HTERT RPE-1 (cell line): ENCODE results near the gene ATG10.
"Not testable (repeated sequence)": the region's sequence is repeated elsewhere in the genome, so short reads cannot be mapped to it uniquely, and the experiment has no call there.

Experiments
- in situ Hi-C: fragments of 300-500 bp; cut with MboI; formaldehyde crosslinking; loops from 4 replicates; pipeline ENCODE4 v1.14.3; 2020; ENCODE audit warnings: low sequenced_read_pairs

Gene ATG10

DNA sequence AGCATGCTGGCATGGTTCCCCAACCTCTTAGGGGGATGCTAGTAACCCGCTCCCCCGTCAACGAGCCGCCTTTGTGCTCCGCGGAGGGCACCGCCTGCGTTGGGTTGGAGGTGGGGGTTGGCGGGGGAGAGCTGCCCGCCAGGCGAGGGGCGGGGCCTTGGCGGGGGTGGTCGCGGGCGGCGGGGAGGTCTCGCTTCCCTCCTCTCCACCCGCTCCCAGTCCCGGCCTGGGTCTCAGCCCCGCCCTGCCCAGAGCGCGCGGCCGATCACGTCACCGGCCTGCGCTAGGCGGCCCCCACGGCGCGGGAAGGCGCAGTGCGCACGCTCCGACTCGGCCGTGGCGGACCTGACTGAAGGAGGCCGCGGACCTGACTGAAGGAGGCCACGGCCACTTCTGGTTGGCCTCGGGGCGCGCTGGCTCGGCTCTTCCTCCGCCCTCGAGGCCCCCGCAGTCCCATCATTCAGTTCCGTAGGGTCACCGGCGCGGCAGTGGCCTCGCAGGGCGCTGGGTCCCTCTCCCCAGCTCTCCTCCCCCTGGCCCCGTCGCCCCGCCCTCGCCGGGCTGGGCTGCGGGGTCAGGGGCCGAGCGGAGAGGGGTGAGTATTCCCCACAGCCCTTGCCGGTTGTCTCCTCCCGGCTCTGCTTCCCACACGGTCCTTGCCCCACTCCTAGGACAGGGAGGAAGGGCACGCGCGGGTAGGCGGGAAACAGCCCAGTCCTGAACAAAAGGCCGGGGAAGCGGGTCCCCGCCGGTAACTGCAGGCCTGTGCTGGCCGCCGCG is at the start of gene ATG10:
Gene ATG10, plus strand, starts transcription at position 312 of the 780 bp plus-strand sequence. CDS start 15,548 bp downstream, outside the sequence.
- in situ Hi-C loops = no loop called here

DNA sequence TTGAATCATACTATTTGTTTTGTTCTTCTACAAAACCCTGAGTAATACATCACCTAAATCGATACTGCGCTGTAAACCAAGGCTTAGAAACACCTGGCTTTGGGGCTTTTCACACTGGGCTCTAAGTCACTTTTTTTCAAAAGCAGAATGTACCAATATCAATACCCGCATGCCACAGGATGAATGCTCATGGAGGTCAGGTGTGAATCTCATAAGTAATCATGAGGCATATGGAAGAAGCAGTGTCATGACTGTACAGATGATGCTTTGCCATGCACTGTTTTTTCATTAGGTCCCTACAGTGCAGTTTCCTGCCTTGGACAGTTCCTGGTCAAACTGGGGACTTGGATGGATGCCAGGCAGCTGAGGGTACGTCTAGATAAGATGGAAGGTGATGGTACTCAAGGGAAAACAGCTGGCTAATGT is 49.0 kb upstream of the ATG10 start:
- in situ Hi-C loops = no loop called here

DNA sequence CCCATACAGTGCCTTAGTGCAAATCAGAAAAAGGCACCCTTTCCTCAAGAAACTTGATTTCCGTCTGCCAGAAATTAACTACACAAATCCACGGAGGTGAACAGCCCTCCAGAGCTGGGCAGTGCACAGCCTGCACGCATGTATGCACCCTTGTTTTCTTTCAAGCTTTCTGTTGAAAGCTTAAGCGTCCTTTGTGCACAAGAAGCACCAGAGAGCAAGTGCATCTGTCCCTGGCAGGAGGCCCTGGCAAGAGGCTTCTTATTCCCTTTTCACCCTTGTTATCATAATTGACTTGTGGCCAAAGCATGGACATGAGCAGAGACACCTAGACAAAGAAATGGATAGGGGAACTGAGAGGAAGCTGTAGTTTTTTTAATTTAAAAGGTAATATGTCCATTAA is 47.4 kb upstream of the ATG10 start:
- in situ Hi-C loops = no loop called here

DNA sequence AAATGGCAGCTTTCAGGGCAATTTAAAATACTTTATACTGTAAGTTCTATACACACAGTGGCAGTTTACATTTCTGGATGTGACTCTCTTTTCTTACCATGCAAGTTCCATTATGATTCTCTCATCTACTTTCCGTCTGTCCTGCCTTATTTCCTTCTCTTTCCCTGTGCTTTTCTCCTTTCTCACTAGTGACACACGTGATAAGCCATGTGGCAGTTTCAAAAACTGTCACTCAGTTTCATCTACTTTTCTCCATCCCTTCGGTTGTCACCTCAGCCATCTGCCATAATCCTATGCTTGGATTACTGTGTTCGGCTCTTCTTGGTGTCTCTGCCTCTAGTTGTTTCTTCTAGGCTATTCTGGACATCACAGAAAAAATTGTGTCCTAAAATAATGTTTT is 46.8 kb upstream of the ATG10 start:
- in situ Hi-C loops = no loop called here

DNA sequence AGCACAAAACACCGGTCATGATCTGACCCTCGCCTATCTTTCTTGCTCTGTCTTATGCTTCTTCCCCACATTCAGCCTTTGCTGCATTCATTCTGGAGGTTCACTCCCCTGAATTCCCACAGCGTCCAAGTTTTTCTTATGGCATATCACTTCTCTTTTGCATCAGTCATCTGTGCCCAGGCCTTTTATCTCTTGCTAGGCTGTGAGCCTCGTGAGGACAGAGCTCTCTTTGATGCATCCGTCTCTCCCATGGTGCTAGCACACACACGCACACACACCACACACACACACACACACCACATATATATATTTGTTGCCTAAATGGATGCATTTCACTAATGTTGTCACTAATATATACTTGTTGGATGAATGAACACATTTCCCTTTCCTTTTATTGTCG is 45.8 kb upstream of the ATG10 start:
- in situ Hi-C loops = no loop called here

DNA sequence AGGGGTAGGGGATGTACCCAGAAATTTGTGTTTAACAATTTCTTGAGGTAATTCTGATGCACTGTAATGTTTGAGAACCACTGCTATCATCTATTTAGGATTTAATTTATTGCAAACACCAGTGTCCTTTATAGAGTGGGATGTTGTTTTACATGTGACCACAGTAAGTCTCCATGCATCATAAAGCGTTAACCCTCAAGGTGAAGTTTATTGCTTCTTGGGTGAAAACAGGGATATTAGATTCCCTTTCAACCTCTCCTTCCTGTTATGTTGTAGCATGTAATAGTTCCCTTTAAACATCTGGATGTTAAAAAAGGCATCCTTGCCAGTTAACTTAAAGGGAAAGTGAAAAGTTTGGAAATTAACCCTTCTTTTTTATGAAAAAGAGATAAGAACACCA is 35.8 kb upstream of the ATG10 start:
- in situ Hi-C loops = no loop called here

DNA sequence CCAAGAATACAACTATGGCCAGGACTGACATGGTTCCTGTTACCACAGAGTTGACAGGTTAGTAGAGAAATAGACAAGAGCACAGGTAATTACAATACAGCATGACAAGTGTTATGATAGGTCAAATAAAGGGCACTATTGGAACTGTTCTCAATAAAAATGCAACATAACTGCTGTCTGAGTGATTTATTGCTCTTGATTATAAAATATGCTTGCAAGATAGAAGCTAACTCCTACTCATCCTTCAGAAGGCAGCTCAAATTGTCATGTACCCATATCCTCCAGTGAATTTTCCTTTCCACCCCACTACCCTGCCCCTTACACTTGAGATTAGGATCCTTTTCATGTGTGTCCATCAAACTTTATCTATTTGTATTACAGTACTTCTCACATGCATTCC is 35.1 kb upstream of the ATG10 start:
- in situ Hi-C loops = no loop called here

DNA sequence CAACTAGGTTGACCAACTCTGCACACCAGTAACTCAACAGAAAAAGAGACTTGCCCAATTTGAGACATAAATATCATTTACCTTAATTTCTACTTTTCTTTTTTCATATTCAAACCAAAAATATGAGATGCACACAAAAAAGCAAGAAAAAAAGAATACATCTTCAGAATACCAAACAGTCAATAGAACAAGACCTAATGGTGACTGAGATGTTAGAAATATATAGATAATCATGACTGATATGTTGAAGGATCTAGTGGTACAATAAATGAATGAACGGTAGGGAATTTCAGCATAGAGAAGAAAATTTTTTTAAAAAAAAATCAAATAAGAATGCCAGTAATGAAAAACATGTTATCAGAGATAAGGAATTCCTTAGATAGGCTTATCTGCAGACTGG is 29.1 kb upstream of the ATG10 start:
- in situ Hi-C loops = no loop called here

DNA sequence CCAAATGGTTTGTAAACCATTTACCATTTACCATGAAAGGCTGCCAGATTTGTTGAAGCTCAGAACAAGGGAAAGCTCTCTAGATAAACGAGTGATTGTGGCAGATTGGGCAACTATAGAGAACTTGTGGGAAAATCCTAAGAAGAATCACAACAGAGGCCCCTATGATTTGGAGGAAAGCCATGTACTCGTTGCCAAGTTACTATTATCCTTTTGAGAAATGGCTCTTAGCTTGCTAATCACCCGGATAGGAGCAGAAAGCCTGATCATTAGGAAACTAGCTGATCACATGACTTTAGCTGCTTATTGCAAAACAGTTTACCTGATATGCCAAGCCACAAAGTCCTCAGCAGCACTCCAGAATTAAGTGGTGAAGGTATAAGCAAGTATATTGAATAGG is 23.5 kb upstream of the ATG10 start:
- in situ Hi-C loops = no loop called here

DNA sequence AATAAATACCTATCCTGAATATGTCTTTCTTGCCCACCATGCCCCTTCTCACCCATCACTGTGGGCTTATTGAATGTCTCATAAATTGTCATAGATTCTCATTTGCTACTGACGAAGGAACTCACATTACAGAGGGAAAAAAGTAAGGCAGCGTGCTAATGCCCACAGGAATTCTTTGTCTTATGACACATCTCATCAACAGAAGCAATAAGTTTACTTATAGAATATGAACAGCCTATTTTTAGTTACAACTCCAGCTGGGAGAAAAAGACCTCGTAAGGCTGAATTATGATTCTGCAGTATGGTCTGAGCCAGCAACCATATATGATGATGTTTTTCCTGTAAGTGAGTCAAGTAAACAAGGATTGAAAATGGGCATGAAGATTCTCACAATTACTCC is 22.4 kb upstream of the ATG10 start:
- in situ Hi-C loops = no loop called here

DNA sequence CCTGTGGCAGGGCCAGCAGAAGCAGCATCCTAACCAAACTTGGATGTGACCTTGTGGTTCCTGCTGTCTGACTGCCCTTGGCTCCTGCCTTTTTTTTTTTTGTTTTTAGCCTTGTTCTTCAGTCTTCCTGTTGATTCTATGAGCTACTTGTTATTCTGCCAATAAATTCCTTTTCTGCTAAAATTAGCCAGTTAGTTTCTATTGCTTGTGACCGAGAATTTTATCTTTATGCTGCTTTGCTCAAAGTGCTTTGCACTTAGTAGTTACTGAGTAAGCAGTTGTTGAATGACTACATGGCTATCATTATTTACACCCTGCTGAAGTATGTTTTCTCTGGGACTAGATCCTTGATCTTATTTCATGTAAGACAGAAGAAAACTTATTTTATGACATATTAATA is 20.8 kb upstream of the ATG10 start:
- in situ Hi-C loops = no loop called here

DNA sequence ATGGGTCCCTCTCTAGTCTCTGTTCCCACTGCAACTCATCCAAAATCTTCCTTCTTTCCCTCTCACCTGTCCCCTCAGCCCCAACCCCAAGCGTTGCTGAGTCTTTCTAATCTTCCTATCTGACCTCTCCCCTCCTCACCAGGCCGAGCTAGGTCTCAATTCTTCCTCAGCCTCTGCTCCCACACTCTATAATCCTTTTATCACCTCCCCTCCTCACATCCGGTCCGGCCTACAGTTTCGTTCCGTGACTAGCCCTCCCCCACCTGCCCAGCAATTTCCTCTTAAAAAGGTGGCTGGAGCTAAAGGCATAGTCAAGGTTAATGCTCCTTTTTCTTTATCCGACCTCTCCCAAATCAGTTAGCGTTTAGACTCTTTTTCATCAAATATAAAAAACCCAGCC is 17.0 kb upstream of the ATG10 start:
- in situ Hi-C loops = not testable (repeated sequence)

DNA sequence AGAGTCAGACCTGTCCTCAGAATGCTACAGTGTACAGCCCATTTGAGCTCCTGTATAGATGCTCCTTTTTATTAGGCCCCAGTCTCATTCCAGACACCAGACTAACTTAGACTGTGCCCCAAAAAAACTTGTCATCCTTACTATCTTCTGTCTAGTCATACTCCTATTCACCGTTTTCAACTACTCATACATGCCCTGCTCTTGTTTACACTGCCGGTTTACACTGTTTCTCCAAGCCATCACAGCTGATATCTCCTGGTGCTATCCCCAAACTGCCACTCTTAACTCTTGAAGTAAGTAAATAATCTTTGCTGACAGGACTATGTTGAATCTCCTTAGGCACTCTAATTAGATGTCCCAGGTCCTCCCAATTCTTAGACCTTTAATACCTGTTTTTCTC is 13.7 kb upstream of the ATG10 start:
- in situ Hi-C loops = not testable (repeated sequence)

DNA sequence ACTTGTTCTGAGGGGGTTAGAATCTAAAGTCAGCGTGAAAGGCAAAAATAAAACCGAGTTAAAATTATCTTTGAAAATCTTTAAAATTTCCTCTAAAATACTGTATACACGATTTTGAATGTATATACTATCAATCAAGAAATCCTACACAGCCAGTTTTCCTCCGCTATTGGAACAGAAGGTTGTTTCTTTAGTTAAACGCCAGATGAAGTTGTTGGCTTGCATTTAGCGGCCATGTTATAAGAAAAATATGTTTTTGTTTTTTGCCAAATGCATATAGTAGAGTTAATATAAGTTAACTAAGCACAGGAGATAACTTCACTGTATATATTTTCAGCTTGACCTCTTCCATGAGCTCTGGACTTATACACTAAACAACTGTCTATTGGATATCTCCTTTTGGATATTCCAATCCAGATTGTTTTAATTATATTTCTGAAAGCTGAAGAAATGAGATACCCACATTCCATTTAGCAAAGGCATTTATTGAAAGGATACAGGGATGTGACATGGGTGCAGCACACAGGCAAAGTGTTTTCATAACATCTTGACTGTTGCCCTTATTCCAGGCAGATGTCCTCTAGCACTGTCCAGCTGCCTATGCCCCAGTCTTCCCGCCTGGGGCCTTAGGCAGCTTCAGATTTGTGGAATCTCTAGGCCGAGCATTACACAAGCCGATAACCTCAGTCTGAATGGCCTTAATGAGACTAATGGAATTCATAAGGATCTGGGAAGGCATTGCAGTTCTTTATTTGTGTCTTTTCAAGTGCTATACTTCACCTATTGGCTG is 10.0 kb upstream of the ATG10 start:
- in situ Hi-C loops = no loop called here

DNA sequence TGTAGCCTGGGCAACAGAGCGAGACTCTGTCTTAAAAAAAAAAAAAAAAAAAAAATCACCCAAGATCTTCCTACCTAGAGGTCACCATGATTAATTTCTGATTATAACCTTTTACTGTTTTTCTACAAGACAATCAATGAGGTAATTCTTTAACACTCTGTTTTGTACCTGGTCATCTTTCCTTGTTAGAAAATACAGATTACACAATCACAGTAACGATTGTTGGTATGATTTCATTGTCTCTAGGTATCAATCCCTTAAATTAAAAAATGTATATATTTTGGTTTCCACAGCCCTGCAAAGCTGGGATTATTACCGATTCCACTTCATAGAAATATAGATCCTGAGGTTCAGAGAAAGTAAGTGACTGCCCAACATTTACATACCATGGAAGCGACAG is 8.3 kb upstream of the ATG10 start:
- in situ Hi-C loops = no loop called here

DNA sequence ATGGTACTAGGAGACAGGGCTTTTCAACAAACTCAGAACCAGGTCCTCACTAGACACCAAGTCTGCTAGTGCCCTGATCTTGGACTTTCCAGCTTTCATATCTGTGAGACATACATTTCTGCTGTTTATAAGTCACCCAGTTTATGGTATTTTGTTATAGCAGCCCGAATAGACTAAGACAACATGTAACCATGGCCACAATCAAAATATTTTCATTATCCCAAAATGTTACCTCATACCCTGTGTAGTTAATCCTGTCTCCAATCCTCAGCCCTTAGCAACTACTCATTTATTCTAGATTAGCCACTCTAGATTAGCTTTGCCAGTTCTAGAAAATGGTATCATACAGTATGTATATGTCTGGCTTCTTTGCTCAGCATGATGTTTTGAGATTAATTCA is 6.3 kb upstream of the ATG10 start:
- in situ Hi-C loops = no loop called here

DNA sequence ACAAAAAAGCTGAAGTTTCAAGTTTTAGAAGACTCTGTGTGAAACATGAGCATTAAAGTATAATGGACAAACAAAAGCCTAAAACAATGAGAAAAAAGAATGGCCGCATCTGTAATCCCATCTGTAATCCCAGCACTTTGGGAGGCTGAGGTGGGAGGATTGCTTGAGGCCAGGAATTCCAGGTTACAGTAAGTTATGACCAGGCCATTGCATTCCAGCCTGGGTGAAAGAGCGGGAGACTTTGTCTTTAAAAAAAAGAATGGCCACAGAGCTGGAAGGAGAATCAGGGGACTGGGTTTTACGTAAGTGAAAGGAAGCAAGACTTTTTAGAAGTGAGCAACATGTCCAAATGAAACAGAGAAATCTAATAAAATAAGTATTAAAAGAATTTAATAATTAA is 2.6 kb upstream of the ATG10 start:
- in situ Hi-C loops = no loop called here

DNA sequence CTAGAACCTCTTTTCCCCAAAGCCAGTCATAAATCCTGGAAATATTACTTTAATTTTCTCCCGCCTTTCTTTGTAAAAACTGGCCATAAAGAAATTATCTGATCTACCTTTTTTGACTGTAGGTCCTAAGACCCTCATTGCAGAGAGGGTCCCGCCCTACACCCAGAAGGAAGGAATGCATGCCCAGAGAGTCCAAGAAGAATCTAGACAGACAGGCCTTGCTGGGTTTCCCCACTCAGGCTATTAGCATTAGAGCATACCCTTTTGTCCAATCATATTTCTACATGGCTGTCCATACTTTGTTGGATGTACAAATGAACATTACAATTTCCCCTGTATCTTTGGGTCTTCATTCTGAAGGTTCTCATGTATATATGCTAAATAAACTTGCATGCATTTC is 1.9 kb upstream of the ATG10 start:
- in situ Hi-C loops = no loop called here

DNA sequence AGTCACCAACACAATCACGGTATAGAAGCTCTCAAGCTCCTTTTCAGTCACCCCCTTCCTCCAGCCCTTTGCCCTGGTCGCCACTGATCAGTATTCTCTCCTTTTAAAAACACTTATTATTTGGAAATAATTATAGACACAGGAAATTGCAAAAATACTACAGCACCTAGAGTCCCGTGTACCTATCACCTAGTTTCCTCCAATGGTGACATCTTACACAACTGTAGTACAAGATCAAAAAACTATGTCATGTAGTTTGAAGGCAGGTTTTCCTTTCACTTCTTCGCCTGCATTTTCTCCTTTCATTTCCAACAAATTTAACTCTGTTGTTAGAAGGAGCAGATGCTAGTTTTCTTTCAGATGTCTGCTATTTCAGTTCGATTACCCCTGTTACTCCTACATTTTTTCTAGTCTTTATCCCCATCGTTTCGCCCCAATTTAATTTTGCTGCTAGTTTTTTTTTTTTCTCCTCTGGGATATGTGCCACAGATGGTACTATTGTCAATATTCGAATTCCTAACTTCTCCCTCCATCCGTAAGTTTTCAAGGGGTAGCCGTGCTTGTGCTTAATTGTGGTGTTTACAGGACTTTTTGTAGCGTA is 612 bp upstream of the ATG10 start:
- in situ Hi-C loops = no loop called here

DNA sequence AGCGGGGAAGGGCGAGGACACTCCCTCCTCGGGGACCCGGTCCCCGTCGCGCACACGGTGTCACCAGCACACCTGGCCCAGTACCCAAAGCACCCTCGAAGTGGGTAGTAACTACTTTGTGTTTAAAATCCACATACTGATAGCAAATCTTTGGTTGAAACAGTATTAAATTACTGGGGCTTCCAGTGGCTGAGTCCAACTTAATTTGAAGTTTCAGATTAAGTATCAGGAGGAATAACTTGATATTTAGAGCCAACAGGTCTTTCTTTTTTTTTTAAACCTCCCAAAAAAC is 615 bp downstream of the ATG10 start:
- in situ Hi-C loops = no loop called here

DNA sequence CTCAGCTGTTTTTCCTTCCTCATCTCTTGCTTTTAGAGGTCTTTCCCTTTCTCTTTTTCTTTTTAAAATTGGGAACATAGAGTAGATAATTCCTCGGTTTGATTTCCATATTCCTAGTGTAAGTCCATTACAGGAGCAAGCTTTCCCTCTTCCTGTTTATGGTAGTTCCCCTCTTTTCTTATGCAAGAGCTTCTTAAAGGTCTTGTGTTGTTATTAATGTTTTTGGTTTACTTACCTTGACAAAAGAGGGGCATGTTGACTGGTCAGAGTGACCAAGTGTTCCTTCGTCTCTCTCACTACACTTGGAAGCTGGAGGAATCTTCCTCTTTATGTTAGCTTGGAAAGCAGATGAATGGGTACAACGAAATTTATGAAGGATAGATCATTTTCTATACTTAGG is 8.3 kb downstream of the ATG10 start:
- in situ Hi-C loops = no loop called here

DNA sequence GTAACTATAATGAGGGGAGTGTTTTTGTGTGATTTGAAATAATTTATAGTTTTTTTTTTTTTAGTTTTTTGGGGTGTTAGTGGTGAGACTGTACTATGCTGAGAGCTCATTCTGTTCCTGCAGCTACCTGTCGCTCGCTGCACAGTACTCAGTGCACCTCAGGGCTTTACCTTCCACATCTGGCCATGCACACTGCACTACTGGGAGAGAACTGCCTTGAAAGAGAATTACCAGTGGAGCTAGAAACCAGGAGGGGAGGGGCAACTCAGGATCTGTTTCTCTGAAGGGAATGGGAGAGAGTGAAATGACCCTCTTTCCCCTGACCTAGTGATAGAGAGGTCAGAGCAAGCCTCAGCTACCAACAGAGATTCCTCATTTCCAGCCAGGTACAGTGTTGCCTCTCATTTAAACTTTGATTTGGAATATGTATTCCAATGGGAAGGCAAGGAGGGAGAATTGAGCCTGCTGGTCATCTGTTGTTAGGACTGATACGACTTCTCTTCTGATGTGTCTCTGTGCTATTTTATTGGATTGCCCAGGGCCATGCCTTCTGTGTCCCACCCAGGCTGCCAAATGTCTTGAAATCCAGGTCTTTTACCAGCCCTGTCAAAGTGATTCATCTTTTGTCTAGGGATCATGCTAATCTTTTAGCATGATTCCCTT is 8.9 kb downstream of the ATG10 start:
- in situ Hi-C loops = no loop called here
